ENCODE results near the gene KRT2. TPM values are rescaled to one million over a fixed set of nuclear protein-coding genes. Genes with fewer than 3 reads are reported as not detected.
A peak's percentile ranks its signal among the peaks of the same experiment; 100 is the strongest.

KRT2 gene
- total RNA-seq, 1 donor from 2014 or later, result not detected

GRCh38 chr12:52636592-52637258 lies 15.3 kb downstream of the KRT2 start:
- TF ChIP-seq CTCF (IDR thresholded peaks at IDR 0.05; ENCODE audit: borderline replicate concordance), result no peak
- intact Hi-C loops (cut with micrococcal nuclease), result no loop called here
- no peaks in the 10 kb centered on the region for H3K9me3 ChIP-seq (replicated peaks)
- peaks cover 4% of the 10 kb centered on the region for H3K4me1 ChIP-seq
- H3K36me3 ChIP-seq, result no peaks in the 10 kb centered on the region
- H3K4me3 ChIP-seq, result no peak overlapping the region
- no peak for DNase-seq
- peaks cover 37% of the 10 kb centered on the region for H3K27me3 ChIP-seq (ENCODE audit: low read depth)
- H3K27ac ChIP-seq (replicated peaks), result no peak overlapping the region

GRCh38 chr12:52636189-52636588 lies 15.8 kb downstream of the KRT2 start:
- TF ChIP-seq CTCF (IDR thresholded peaks at IDR 0.05; ENCODE audit: borderline replicate concordance), result no peak
- no peaks in the 10 kb centered on the region for H3K9me3 ChIP-seq (replicated peaks)
- intact Hi-C loops (cut with micrococcal nuclease), result no loop called here

GRCh38 chr12:52634266-52635056 lies 17.6 kb downstream of the KRT2 start:
- Histone ChIP-seq H3K36me3 (no peaks in the 10 kb centered on the region), H3K4me3 (no peak overlapping the region), H3K27me3 (ENCODE audit: low read depth) (peaks cover 31% of the 10 kb centered on the region), H3K27ac (replicated peaks) (no peak overlapping the region), H3K4me1 (peaks cover 4% of the 10 kb centered on the region), H3K9me3 (replicated peaks) (no peaks in the 10 kb centered on the region)
- TF ChIP-seq CTCF (IDR thresholded peaks at IDR 0.05; ENCODE audit: borderline replicate concordance), result no peak
- intact Hi-C loops (cut with micrococcal nuclease), result no loop called here
- peak; percentile 81 for DNase-seq

More at GRCh38 chr12:52636189-52636588, 15.8 kb downstream of the KRT2 start:
- Histone ChIP-seq H3K27me3 (ENCODE audit: low read depth) (peaks cover 32% of the 10 kb centered on the region), H3K4me3 (no peak overlapping the region), H3K4me1 (peaks cover 4% of the 10 kb centered on the region), H3K27ac (replicated peaks) (no peak overlapping the region), H3K36me3 (no peaks in the 10 kb centered on the region)
- DNase-seq, result no peak

- DNase-seq, result no peak
- no peak overlapping the region for H3K4me3 ChIP-seq
- H3K9me3 ChIP-seq (replicated peaks), result no peaks in the 10 kb centered on the region
- TF ChIP-seq CTCF (IDR thresholded peaks at IDR 0.05; ENCODE audit: borderline replicate concordance), result no peak
- H3K27me3 ChIP-seq (ENCODE audit: low read depth), result peaks cover 29% of the 10 kb centered on the region
- peaks cover 4% of the 10 kb centered on the region for H3K4me1 ChIP-seq
- intact Hi-C loops (cut with micrococcal nuclease), result no loop called here
- H3K27ac ChIP-seq (replicated peaks), result no peak overlapping the region
- no peaks in the 10 kb centered on the region for H3K36me3 ChIP-seq
Observed at GRCh38 chr12:52633383-52633782, 18.6 kb downstream of the KRT2 start.

GRCh38 chr12:52632656-52633055 lies 19.4 kb downstream of the KRT2 start:
- no peaks in the 10 kb centered on the region for H3K9me3 ChIP-seq (replicated peaks)
- no peaks in the 10 kb centered on the region for H3K36me3 ChIP-seq
- H3K27me3 ChIP-seq (ENCODE audit: low read depth), result peaks cover 22% of the 10 kb centered on the region
- no peak overlapping the region for H3K4me3 ChIP-seq
- DNase-seq, result no peak
- no peak for TF ChIP-seq CTCF (IDR thresholded peaks at IDR 0.05; ENCODE audit: borderline replicate concordance)
- intact Hi-C loops (cut with micrococcal nuclease), result no loop called here
- peaks cover 4% of the 10 kb centered on the region for H3K4me1 ChIP-seq
- no peak overlapping the region for H3K27ac ChIP-seq (replicated peaks)
